ENCODE results near the gene JAM2. TPM values are rescaled to one million over a fixed set of nuclear protein-coding genes. Genes with fewer than 3 reads are reported as not detected.

The JAM2 gene
- total RNA-seq, 1 experiment from 2014 or later: 0.15 TPM

DNA sequence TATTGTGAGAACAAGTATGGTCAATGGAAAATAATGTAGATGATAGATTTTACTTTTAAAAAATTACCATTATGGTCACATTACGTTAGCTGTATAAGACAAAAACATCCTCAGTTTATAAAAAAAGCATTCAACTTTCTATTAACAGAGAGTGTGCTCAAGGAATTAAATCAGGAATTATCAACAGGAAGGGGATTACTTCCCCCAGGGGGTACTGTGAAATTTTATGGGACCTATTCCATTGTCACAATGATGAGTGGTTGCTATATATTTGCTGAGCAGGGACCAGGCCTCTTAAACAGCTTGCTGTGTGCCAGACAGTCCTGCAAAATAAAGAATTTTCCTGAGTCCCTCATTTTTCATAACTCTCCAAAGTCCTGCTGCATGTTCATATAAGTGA, 21.2 kb downstream of the JAM2 start:
- no TSS peak for BruUV-seq (replicated peaks)

More for the DNA sequence above, 21.2 kb downstream of the JAM2 start:
- no peaks in the 10 kb centered on the region for H3K36me3 ChIP-seq (ENCODE audit: control insufficient read depth in 1 of 2, insufficient read depth in 2 of 2, low read length in 2 of 2)
- no peak overlapping the region for H3K4me3 ChIP-seq (replicated peaks in 1 of 2; ENCODE audit: low read depth in 1 of 2, low read length in 2 of 2)
- H3K27me3 ChIP-seq (ENCODE audit: insufficient read depth, low read length): no peaks in the 10 kb centered on the region
- H3K4me2 ChIP-seq (ENCODE audit: low read length): no peak overlapping the region
- TF ChIP-seq, protein P1, sequence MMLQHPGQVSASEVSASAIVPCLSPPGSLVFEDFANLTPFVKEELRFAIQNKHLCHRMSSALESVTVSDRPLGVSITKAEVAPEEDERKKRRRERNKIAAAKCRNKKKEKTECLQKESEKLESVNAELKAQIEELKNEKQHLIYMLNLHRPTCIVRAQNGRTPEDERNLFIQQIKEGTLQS (IDR thresholded peaks at IDR 0.05): no peak
- TF ChIP-seq POLR2AphosphoS5 (IDR thresholded peaks at IDR 0.05; ENCODE audit: low read depth, low read length): no peak
- no peak for TF ChIP-seq JUND (IDR thresholded peaks at IDR 0.05)
- TF ChIP-seq TCF7L2 (IDR thresholded peaks at IDR 0.05; ENCODE audit: borderline replicate concordance, extremely low read depth, insufficient read depth, insufficient read length): no peak
- no peak for TF ChIP-seq ZNF274 (IDR thresholded peaks at IDR 0.05; ENCODE audit: low read depth, low read length)
- TF ChIP-seq, protein P2, sequence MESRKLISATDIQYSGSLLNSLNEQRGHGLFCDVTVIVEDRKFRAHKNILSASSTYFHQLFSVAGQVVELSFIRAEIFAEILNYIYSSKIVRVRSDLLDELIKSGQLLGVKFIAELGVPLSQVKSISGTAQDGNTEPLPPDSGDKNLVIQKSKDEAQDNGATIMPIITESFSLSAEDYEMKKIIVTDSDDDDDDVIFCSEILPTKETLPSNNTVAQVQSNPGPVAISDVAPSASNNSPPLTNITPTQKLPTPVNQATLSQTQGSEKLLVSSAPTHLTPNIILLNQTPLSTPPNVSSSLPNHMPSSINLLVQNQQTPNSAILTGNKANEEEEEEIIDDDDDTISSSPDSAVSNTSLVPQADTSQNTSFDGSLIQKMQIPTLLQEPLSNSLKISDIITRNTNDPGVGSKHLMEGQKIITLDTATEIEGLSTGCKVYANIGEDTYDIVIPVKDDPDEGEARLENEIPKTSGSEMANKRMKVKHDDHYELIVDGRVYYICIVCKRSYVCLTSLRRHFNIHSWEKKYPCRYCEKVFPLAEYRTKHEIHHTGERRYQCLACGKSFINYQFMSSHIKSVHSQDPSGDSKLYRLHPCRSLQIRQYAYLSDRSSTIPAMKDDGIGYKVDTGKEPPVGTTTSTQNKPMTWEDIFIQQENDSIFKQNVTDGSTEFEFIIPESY (IDR thresholded peaks at IDR 0.05; ENCODE audit: extremely low read depth, insufficient replicate concordance, low read length): no peak
- no peak for TF ChIP-seq REST (IDR thresholded peaks at IDR 0.05; ENCODE audit: low read depth)
- no peak for TF ChIP-seq SRF (IDR thresholded peaks at IDR 0.05; ENCODE audit: low read depth)
- TF ChIP-seq MAX (IDR thresholded peaks at IDR 0.05): no peak
- TF ChIP-seq EZH2phosphoT487 (IDR thresholded peaks at IDR 0.05; ENCODE audit: borderline replicate concordance): no peak
- no peak for TF ChIP-seq SIN3A (IDR thresholded peaks at IDR 0.05; ENCODE audit: low read depth)
- TF ChIP-seq POLR2A (IDR thresholded peaks at IDR 0.05; ENCODE audit: borderline replicate concordance, extremely low read depth, insufficient read depth, insufficient read length): no peak
- no peak for TF ChIP-seq ELF1 (IDR thresholded peaks at IDR 0.05; ENCODE audit: borderline replicate concordance, low read depth)
- no peak overlapping the region for H2AFZ ChIP-seq (ENCODE audit: low read depth, low read length, poor library complexity, severe bottlenecking)
- no peaks in the 10 kb centered on the region for H3K79me2 ChIP-seq (ENCODE audit: insufficient read depth, low read length)
- H4K20me1 ChIP-seq (ENCODE audit: insufficient read depth): no peaks in the 10 kb centered on the region
- intact Hi-C loops (cut with micrococcal nuclease): no loop called here
- H3K4me1 ChIP-seq (ENCODE audit: control insufficient read depth in 1 of 2, insufficient read depth in 2 of 2, low read length in 2 of 2): no peaks in the 10 kb centered on the region
- DNase-seq (ENCODE audit: low read depth, low spot score) (no peak), ATAC-seq (no peak)
- ChIA-PET RAD21 (ENCODE audit: low non-redundant PET in 1 of 2, low total read pairs in 2 of 2, uncharacterized antibody in 2 of 2, unreplicated experiment in 2 of 2) (no interaction called here), CTCF (no interaction called here), POLR2A (no interaction called here)
- H3K9me3 ChIP-seq (ENCODE audit: control insufficient read depth in 1 of 2, insufficient read depth in 1 of 2, low read depth in 1 of 2, low read length in 2 of 2): no peaks in the 10 kb centered on the region
- no peak overlapping the region for H3K27ac ChIP-seq (ENCODE audit: low read depth, low read length)
- H3K9ac ChIP-seq (ENCODE audit: low read length): no peak overlapping the region
- H3K9me2 ChIP-seq (ENCODE audit: insufficient read depth): no peaks in the 10 kb centered on the region

Data from HCT116 (cell line).